Activated CD8-positive, alpha-beta T cell treated with anti-CD3 and anti-CD28 coated beads for 36 hours (primary cell): ENCODE measurements around the gene PADI4. TPM values are rescaled to one million over a fixed set of nuclear protein-coding genes. Genes with fewer than 3 reads are reported as not detected.

Source experiments
- ATAC-seq: fragments of 200-7000 bp; cut with Tn5 transposase; one replicate; pipeline ENCODE4 v1.10.0; 2021; ENCODE audit warnings: mild to moderate bottlenecking, moderate library complexity
- CTCF ChIA-PET: fragments of 350-600 bp; sonication (Branson Sonifier 250); formaldehyde crosslinking; loops from one replicate; lab custom pipeline; 2021; ENCODE audit warnings: antibody characterized with exemption; lab: Charles Lee
- POLR2A ChIA-PET: fragments of 350-600 bp; sonication (Branson Sonifier 250); formaldehyde crosslinking; loops from one replicate; lab custom pipeline; 2021; ENCODE audit warnings: antibody characterized with exemption; lab: Charles Lee
- DNase-seq: peaks from one replicate; pipeline ENCODE4 v3.0.0-alpha.2; 2020
- H3K27ac Mint-ChIP-seq: one replicate; pipeline ENCODE4 v1.8.0; 2021; ENCODE audit warnings: mild to moderate bottlenecking, mixed read lengths
- H3K27me3 Mint-ChIP-seq: one replicate; pipeline ENCODE4 v1.8.0; 2021; ENCODE audit warnings: mixed read lengths
- H3K36me3 Mint-ChIP-seq: one replicate; pipeline ENCODE4 v1.8.0; 2021; ENCODE audit warnings: low read depth, mixed read lengths
- H3K4me1 Mint-ChIP-seq: one replicate; pipeline ENCODE4 v1.8.0; 2021; ENCODE audit warnings: low read depth, mixed read lengths
- H3K4me3 Mint-ChIP-seq: one replicate; pipeline ENCODE4 v1.8.0; 2021; ENCODE audit warnings: mild to moderate bottlenecking, moderate library complexity, mixed read lengths
- H3K9me3 Mint-ChIP-seq: one replicate; pipeline ENCODE4 v1.8.0; 2021; ENCODE audit warnings: mixed read lengths
- intact Hi-C: fragments of 100-400 bp; cut with micrococcal nuclease; formaldehyde crosslinking; loops from one replicate; pipeline ENCODE4 v1.10.0; 2022
- total RNA-seq, 2 experiments: library from RNA; stranded (reverse); gene quantifications; one replicate each; pipeline ENCODE4 v1.2.3, GENCODE V29; 2021
- TF ChIP-seq, protein P1 (sequence below): fragments of 200-600 bp; IDR thresholded peaks from one replicate; pipeline ENCODE4 v1.8.0; 2022; ENCODE audit warnings: antibody characterized with exemption, mild to moderate bottlenecking

Gene PADI4
- total RNA-seq, 2 experiments from 2014 or later, result 1.6 to 1.8 TPM

DNA sequence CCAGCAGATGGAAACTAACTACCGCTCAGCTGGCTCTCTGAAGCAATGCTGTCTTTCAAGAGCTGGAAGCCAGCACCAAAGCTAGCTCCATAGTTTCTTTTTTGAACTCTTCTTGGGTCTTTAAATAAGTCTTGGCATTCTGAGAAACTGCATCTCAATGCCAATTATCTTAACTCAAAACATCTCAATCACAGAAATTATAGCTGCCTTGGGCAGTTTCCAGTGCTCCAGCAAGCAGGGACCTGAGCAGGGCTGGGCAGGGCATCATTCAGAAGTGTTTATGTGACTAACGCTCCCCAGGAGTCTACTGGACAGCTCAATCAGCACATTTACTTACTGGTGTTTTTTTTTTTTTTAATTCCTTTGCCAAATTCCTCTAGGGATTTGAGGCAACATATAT lies 18.3 kb upstream of the PADI4 start:
- TF ChIP-seq, protein P1, sequence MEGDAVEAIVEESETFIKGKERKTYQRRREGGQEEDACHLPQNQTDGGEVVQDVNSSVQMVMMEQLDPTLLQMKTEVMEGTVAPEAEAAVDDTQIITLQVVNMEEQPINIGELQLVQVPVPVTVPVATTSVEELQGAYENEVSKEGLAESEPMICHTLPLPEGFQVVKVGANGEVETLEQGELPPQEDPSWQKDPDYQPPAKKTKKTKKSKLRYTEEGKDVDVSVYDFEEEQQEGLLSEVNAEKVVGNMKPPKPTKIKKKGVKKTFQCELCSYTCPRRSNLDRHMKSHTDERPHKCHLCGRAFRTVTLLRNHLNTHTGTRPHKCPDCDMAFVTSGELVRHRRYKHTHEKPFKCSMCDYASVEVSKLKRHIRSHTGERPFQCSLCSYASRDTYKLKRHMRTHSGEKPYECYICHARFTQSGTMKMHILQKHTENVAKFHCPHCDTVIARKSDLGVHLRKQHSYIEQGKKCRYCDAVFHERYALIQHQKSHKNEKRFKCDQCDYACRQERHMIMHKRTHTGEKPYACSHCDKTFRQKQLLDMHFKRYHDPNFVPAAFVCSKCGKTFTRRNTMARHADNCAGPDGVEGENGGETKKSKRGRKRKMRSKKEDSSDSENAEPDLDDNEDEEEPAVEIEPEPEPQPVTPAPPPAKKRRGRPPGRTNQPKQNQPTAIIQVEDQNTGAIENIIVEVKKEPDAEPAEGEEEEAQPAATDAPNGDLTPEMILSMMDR, result no peak
- Mint-ChIP-seq H3K4me1 (no peaks in the 10 kb centered on the region), H3K27ac (no peak overlapping the region), H3K36me3 (no peaks in the 10 kb centered on the region), H3K4me3 (no peak overlapping the region), H3K9me3 (no peaks in the 10 kb centered on the region), H3K27me3 (peaks cover 4% of the 10 kb centered on the region)
- DNase-seq (no peak), ATAC-seq (no peak)
- POLR2A ChIA-PET, result no interaction called here
- CTCF ChIA-PET, result interaction anchor here (1.4 kb wide), 1 partner anchor 164 kb away, joined by 4 read pairs; no protein-coding TSS in a partner anchor
- intact Hi-C loops, result no loop called here

GRCh38 chr1:17290553-17290952 lies 17.4 kb upstream of the PADI4 start:
- Mint-ChIP-seq H3K27ac (no peak overlapping the region), H3K9me3 (no peaks in the 10 kb centered on the region), H3K27me3 (peaks cover 4% of the 10 kb centered on the region), H3K4me1 (no peaks in the 10 kb centered on the region), H3K4me3 (no peak overlapping the region), H3K36me3 (no peaks in the 10 kb centered on the region)
- ChIA-PET POLR2A (no interaction called here), CTCF (interaction anchor here (1.4 kb wide), 1 partner anchor 165 kb away, joined by 4 read pairs; no protein-coding TSS in a partner anchor)
- intact Hi-C loops, result no loop called here
- no peak for ATAC-seq
- TF ChIP-seq, protein P1, result no peak
- no peak for DNase-seq

- Mint-ChIP-seq H3K4me1 (no peaks in the 10 kb centered on the region), H3K4me3 (no peak overlapping the region), H3K36me3 (no peaks in the 10 kb centered on the region), H3K27me3 (peaks cover 6% of the 10 kb centered on the region), H3K27ac (no peak overlapping the region), H3K9me3 (no peaks in the 10 kb centered on the region)
- no peak for ATAC-seq
- no peak for DNase-seq
- ChIA-PET CTCF (no interaction called here), POLR2A (no interaction called here)
- intact Hi-C loops, result no loop called here
- TF ChIP-seq, protein P1, result no peak
Observed at GRCh38 chr1:17292299-17293160, 15.5 kb upstream of the PADI4 start.

- Mint-ChIP-seq H3K4me3 (no peak overlapping the region), H3K36me3 (no peaks in the 10 kb centered on the region), H3K4me1 (no peaks in the 10 kb centered on the region), H3K27me3 (peaks cover 7% of the 10 kb centered on the region), H3K9me3 (no peaks in the 10 kb centered on the region), H3K27ac (no peak overlapping the region)
- TF ChIP-seq, protein P1, result no peak
- ATAC-seq (no peak), DNase-seq (no peak)
- ChIA-PET CTCF (no interaction called here), POLR2A (no interaction called here)
- intact Hi-C loops, result no loop called here
Observed at GRCh38 chr1:17293681-17294425, 14.1 kb upstream of the PADI4 start.

GRCh38 chr1:17295292-17295691 lies 12.7 kb upstream of the PADI4 start:
- no peak for DNase-seq
- intact Hi-C loops, result no loop called here
- peaks cover 8% of the 10 kb centered on the region for H3K27me3 Mint-ChIP-seq
- H3K4me1 Mint-ChIP-seq, result no peaks in the 10 kb centered on the region
- no peak overlapping the region for H3K4me3 Mint-ChIP-seq
- no peaks in the 10 kb centered on the region for H3K36me3 Mint-ChIP-seq
- ChIA-PET POLR2A (no interaction called here), CTCF (no interaction called here)
- no peak for ATAC-seq
- H3K27ac Mint-ChIP-seq, result no peak overlapping the region
- TF ChIP-seq, protein P1, result no peak
- H3K9me3 Mint-ChIP-seq, result no peaks in the 10 kb centered on the region
